ENCODE data around the gene KLF6.

KLF6 gene

GRCh38 chr10:3829156-3830050, 44.4 kb upstream of the KLF6 start:
- no peaks in the 10 kb centered on the region for H3K79me2 ChIP-seq (ENCODE audit: insufficient read depth, low read length)
- no peaks in the 10 kb centered on the region for H3K9me2 ChIP-seq (replicated peaks; ENCODE audit: insufficient read depth, low read length)
- TF ChIP-seq CTCF (IDR thresholded peaks at IDR 0.05; ENCODE audit: insufficient read depth, low read length, poor library complexity, severe bottlenecking) (no peak), EZH2phosphoT487 (conservative IDR thresholded peaks at IDR 0.05; ENCODE audit: low read length) (no peak)
- no peaks in the 10 kb centered on the region for H4K20me1 ChIP-seq (ENCODE audit: low read depth, low read length)
- H3K9ac ChIP-seq (ENCODE audit: low read length), result no peak overlapping the region
- no peak overlapping the region for H3K4me2 ChIP-seq (ENCODE audit: low read depth, low read length, poor library complexity, severe bottlenecking)
- no peaks in the 10 kb centered on the region for H3F3A ChIP-seq (ENCODE audit: insufficient read depth)
- no peaks in the 10 kb centered on the region for H3K9me3 ChIP-seq (ENCODE audit: insufficient read depth, low read length)
- no peaks in the 10 kb centered on the region for H3K27me3 ChIP-seq (ENCODE audit: low read length)
- H2AFZ ChIP-seq (ENCODE audit: low read depth, low read length, severe bottlenecking), result no peak overlapping the region
- no peak overlapping the region for H3K27ac ChIP-seq (ENCODE audit: low read depth, low read length)
- no peaks in the 10 kb centered on the region for H3K36me3 ChIP-seq (ENCODE audit: low read length)
- no peak overlapping the region for H3K4me3 ChIP-seq (ENCODE audit: insufficient read depth, low read length, poor library complexity, severe bottlenecking)

- TF ChIP-seq CTCF (IDR thresholded peaks at IDR 0.05; ENCODE audit: insufficient read depth, low read length, poor library complexity, severe bottlenecking), result no peak
- no peak for TF ChIP-seq EZH2phosphoT487 (conservative IDR thresholded peaks at IDR 0.05; ENCODE audit: low read length)
- Histone ChIP-seq H3K4me3 (ENCODE audit: insufficient read depth, low read length, poor library complexity, severe bottlenecking) (no peak overlapping the region), H3K36me3 (ENCODE audit: low read length) (no peaks in the 10 kb centered on the region), H3K79me2 (ENCODE audit: insufficient read depth, low read length) (no peaks in the 10 kb centered on the region), H3K9ac (ENCODE audit: low read length) (no peak overlapping the region), H3K9me2 (replicated peaks; ENCODE audit: insufficient read depth, low read length) (no peaks in the 10 kb centered on the region), H3K4me2 (ENCODE audit: low read depth, low read length, poor library complexity, severe bottlenecking) (no peak overlapping the region), H3F3A (ENCODE audit: insufficient read depth) (no peaks in the 10 kb centered on the region), H3K27ac (ENCODE audit: low read depth, low read length) (no peak overlapping the region), H2AFZ (ENCODE audit: low read depth, low read length, severe bottlenecking) (no peak overlapping the region), H4K20me1 (ENCODE audit: low read depth, low read length) (no peaks in the 10 kb centered on the region), H3K27me3 (ENCODE audit: low read length) (no peaks in the 10 kb centered on the region), H3K9me3 (ENCODE audit: insufficient read depth, low read length) (no peaks in the 10 kb centered on the region)
Observed at GRCh38 chr10:3828404-3829155, 43.6 kb upstream of the KLF6 start.

GRCh38 chr10:3827768-3828403, 42.9 kb upstream of the KLF6 start:
- Histone ChIP-seq H2AFZ (ENCODE audit: low read depth, low read length, severe bottlenecking) (no peak overlapping the region), H3K9me3 (ENCODE audit: insufficient read depth, low read length) (no peaks in the 10 kb centered on the region), H3K4me2 (ENCODE audit: low read depth, low read length, poor library complexity, severe bottlenecking) (no peak overlapping the region), H3K9ac (ENCODE audit: low read length) (no peak overlapping the region), H4K20me1 (ENCODE audit: low read depth, low read length) (no peaks in the 10 kb centered on the region), H3F3A (ENCODE audit: insufficient read depth) (no peaks in the 10 kb centered on the region), H3K36me3 (ENCODE audit: low read length) (no peaks in the 10 kb centered on the region), H3K9me2 (replicated peaks; ENCODE audit: insufficient read depth, low read length) (no peaks in the 10 kb centered on the region), H3K27ac (ENCODE audit: low read depth, low read length) (no peak overlapping the region), H3K27me3 (ENCODE audit: low read length) (no peaks in the 10 kb centered on the region), H3K79me2 (ENCODE audit: insufficient read depth, low read length) (no peaks in the 10 kb centered on the region), H3K4me3 (ENCODE audit: insufficient read depth, low read length, poor library complexity, severe bottlenecking) (no peak overlapping the region)
- TF ChIP-seq EZH2phosphoT487 (conservative IDR thresholded peaks at IDR 0.05; ENCODE audit: low read length), result no peak
- TF ChIP-seq CTCF (IDR thresholded peaks at IDR 0.05; ENCODE audit: insufficient read depth, low read length, poor library complexity, severe bottlenecking), result no peak
